H54 (cell line): ENCODE data around the gene BAK1.

ENCODE experiments used
- DNase-seq: peaks from one replicate; pipeline ENCODE4 v3.0.0; 2011; ENCODE audit warnings: low spot score, mixed read lengths; ENCODE audit not compliant: insufficient read length
- FAIRE-seq: peaks from 3 replicates; lab custom pipeline; 2011; peaks lifted over from hg19 to GRCh38; lab: Jason Lieb, UNC
- POLR2A ChIP-seq: IDR thresholded peaks from 2 replicates; pipeline ENCODE4 v1.6.1; 2011; ENCODE audit warnings: low read depth, mild to moderate bottlenecking, low read length

Gene BAK1

GRCh38 chr6:33616113-33616512 is 36.0 kb upstream of the BAK1 start:
- TF ChIP-seq POLR2A: no peak
- FAIRE-seq: no peak

GRCh38 chr6:33613795-33614168 is 33.7 kb upstream of the BAK1 start:
- no peak; the same call in 1 of the 2 replicates for TF ChIP-seq POLR2A
- DNase-seq (peak; percentile 86), FAIRE-seq (peak; percentile 84)

More at GRCh38 chr6:33616113-33616512, 36.0 kb upstream of the BAK1 start:
- DNase-seq: no peak

- no peak for FAIRE-seq
- TF ChIP-seq POLR2A: no peak
- no peak for DNase-seq
Observed at GRCh38 chr6:33613146-33613794, 33.2 kb upstream of the BAK1 start.

- FAIRE-seq (no peak), DNase-seq (no peak)
- TF ChIP-seq POLR2A: no peak
Observed at GRCh38 chr6:33610779-33611732, 31.0 kb upstream of the BAK1 start.

GRCh38 chr6:33610067-33610466 is 30.0 kb upstream of the BAK1 start:
- no peak for TF ChIP-seq POLR2A
- no peak for FAIRE-seq
- no peak for DNase-seq

GRCh38 chr6:33609528-33609927 is 29.5 kb upstream of the BAK1 start:
- TF ChIP-seq POLR2A: no peak
- peak; percentile 30 for FAIRE-seq
- peak; percentile 78 for DNase-seq

- no peak for TF ChIP-seq POLR2A
- no peak for FAIRE-seq
Observed at GRCh38 chr6:33609019-33609418, 28.9 kb upstream of the BAK1 start.

GRCh38 chr6:33607784-33608161 is 27.7 kb upstream of the BAK1 start:
- no peak for TF ChIP-seq POLR2A
- FAIRE-seq (no peak), DNase-seq (no peak)

More at GRCh38 chr6:33609019-33609418, 28.9 kb upstream of the BAK1 start:
- DNase-seq: no peak

GRCh38 chr6:33607126-33607783 is 27.2 kb upstream of the BAK1 start:
- no peak for TF ChIP-seq POLR2A
- FAIRE-seq: no peak
- no peak for DNase-seq

- TF ChIP-seq POLR2A: no peak
- DNase-seq: no peak
- FAIRE-seq: no peak
Observed at GRCh38 chr6:33606642-33607041, 26.6 kb upstream of the BAK1 start.

- DNase-seq (no peak), FAIRE-seq (no peak)
- no peak for TF ChIP-seq POLR2A
Observed at GRCh38 chr6:33604941-33605854, 25.1 kb upstream of the BAK1 start.

- FAIRE-seq (no peak), DNase-seq (no peak)
- TF ChIP-seq POLR2A: no peak
Observed at GRCh38 chr6:33602180-33602579, 22.1 kb upstream of the BAK1 start.

- FAIRE-seq (no peak), DNase-seq (no peak)
- no peak for TF ChIP-seq POLR2A
Observed at GRCh38 chr6:33600761-33601160, 20.7 kb upstream of the BAK1 start.
